Kidney (tissue), 14 donors: Measurements from ENCODE around the gene HAPLN3. TPM values are rescaled to one million over a fixed set of nuclear protein-coding genes. Genes with fewer than 3 reads are reported as not detected.

Experiments
- DNase-seq, 5 donors: peaks; one replicate each; pipeline ENCODE4 v3.0.0-alpha.2; 2013 to 2020
- FAIRE-seq: peaks from 2 replicates; lab custom pipeline; 2012; peaks lifted over from hg19 to GRCh38; lab: Jason Lieb, UNC
- H3K27ac ChIP-seq, 2 donors: one replicate each; pipeline ENCODE4 v1.7.0; 2013; ENCODE audit warnings: low read depth in 2 of 2, low read length in 2 of 2, inconsistent platforms in 1 of 2
- H3K27me3 ChIP-seq: one replicate; pipeline ENCODE4 v1.7.1; 2013; ENCODE audit warnings: low read length, inconsistent platforms; ENCODE audit not compliant: control insufficient read depth, insufficient read depth
- H3K36me3 ChIP-seq, 3 donors: one replicate each; pipeline versions ENCODE4 v1.7.0 to v1.7.1; 2013; ENCODE audit warnings: low read length in 3 of 3, control low read depth in 1 of 3, inconsistent platforms in 1 of 3; ENCODE audit not compliant: insufficient read depth in 3 of 3, control insufficient read depth in 2 of 3
- H3K4me1 ChIP-seq, 3 donors: one replicate each; pipeline versions ENCODE4 v1.7.0 to v1.7.1; 2013; ENCODE audit warnings: low read length in 3 of 3, inconsistent platforms in 1 of 3, low read depth in 1 of 3; ENCODE audit not compliant: control insufficient read depth in 2 of 3, insufficient read depth in 2 of 3
- H3K4me3 ChIP-seq, 3 donors: one replicate each; pipeline versions ENCODE4 v1.7.0 to v1.8.1; 2013; ENCODE audit warnings: low read length in 3 of 3, control low read depth in 1 of 3, inconsistent platforms in 1 of 3
- H3K9ac ChIP-seq, 3 donors: one replicate each; pipeline versions ENCODE4 v1.7.0 to v1.7.1; 2013; ENCODE audit warnings: low read length in 3 of 3, control low read depth in 1 of 3, inconsistent platforms in 1 of 3
- H3K9me3 ChIP-seq, 3 donors: one replicate each; pipeline versions ENCODE4 v1.7.0 to v1.7.1; 2013; ENCODE audit warnings: low read length in 3 of 3, control low read depth in 1 of 3, inconsistent platforms in 1 of 3; ENCODE audit not compliant: control insufficient read depth in 2 of 3, insufficient read depth in 1 of 3
- intact Hi-C: fragments of 100-400 bp; cut with DNase I; formaldehyde crosslinking; loops from one replicate; pipeline ENCODE4 v1.11.1; 2022
- polyA plus RNA-seq: library from polyadenylated mRNA; stranded (reverse); fragments of 350-450 nt; fragmentation: Illumina TruSeq; extraction: RNeasy Lipid Tissue Mini Kit (QIAGEN cat#74804); gene quantifications from one replicate; pipeline ENCODE4 v1.2.3, GENCODE V29; 2014; ENCODE audit warnings: low read depth, low replicate concordance; ENCODE audit not compliant: insufficient read depth
- total RNA-seq: library from RNA; stranded (reverse); fragmentation: NEBNext Ultra II Directional; extraction: Animal tissue kit (Norgen Biotek cat#: 25700); gene quantifications from one replicate; pipeline ENCODE4 v1.2.1, GENCODE V29; 2021
- TF ChIP-seq, protein P1 (sequence below): IDR thresholded peaks from 3 replicates; pipeline ENCODE4 v1.5.1; 2012; ENCODE audit warnings: mild to moderate bottlenecking, moderate library complexity, borderline replicate concordance; ENCODE audit not compliant: insufficient read depth; ENCODE audit errors: extremely low read depth
- donor health status: control.
- donor health status: control.
- donor health status: control.
- donor health status: control.
- donor health status: control.
- donor health status: DM: yes; HTN: yes; CAD: no.
- donor health status: Normal renal cell carcinoma (clear cell type).

HAPLN3 gene
- total and polyA plus RNA-seq, 2 donors from 2014 or later, result 2.2 to 11.2 TPM

DNA sequence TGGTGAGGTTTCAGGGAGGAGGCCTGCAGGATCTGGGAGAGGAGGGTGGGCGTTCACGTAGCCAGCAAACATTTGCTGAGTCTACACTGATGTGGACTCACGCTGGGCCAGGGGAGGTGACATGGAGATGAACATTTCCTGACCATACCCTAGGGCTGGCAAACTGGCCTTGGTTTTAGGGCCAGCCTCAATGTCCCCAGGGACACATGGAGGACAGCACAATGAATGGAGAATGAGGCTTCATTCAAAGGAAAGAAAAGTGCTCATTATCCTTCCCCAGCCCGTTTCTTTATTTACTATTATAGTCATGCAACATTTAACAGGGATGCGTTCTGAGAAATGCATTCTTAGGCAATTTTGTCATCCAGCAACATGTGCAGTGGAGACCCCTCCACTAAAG is 65.3 kb downstream of the HAPLN3 start:
- intact Hi-C loops, result loop anchor here (10.0 kb wide), 1 partner anchor 175 kb away; no protein-coding TSS in a partner anchor
- DNase-seq, result no peak
- no peak overlapping the region for H3K27ac ChIP-seq
- FAIRE-seq, result no peak
- H3K9me3 ChIP-seq, result no peaks in the 10 kb centered on the region
- H3K4me1 ChIP-seq, result no peaks in the 10 kb centered on the region
- H3K27me3 ChIP-seq, result no peaks in the 10 kb centered on the region
- no peaks in the 10 kb centered on the region for H3K36me3 ChIP-seq
- no peak overlapping the region for H3K9ac ChIP-seq
- TF ChIP-seq, protein P1, sequence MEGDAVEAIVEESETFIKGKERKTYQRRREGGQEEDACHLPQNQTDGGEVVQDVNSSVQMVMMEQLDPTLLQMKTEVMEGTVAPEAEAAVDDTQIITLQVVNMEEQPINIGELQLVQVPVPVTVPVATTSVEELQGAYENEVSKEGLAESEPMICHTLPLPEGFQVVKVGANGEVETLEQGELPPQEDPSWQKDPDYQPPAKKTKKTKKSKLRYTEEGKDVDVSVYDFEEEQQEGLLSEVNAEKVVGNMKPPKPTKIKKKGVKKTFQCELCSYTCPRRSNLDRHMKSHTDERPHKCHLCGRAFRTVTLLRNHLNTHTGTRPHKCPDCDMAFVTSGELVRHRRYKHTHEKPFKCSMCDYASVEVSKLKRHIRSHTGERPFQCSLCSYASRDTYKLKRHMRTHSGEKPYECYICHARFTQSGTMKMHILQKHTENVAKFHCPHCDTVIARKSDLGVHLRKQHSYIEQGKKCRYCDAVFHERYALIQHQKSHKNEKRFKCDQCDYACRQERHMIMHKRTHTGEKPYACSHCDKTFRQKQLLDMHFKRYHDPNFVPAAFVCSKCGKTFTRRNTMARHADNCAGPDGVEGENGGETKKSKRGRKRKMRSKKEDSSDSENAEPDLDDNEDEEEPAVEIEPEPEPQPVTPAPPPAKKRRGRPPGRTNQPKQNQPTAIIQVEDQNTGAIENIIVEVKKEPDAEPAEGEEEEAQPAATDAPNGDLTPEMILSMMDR, result no peak
- H3K4me3 ChIP-seq, result no peak overlapping the region

DNA sequence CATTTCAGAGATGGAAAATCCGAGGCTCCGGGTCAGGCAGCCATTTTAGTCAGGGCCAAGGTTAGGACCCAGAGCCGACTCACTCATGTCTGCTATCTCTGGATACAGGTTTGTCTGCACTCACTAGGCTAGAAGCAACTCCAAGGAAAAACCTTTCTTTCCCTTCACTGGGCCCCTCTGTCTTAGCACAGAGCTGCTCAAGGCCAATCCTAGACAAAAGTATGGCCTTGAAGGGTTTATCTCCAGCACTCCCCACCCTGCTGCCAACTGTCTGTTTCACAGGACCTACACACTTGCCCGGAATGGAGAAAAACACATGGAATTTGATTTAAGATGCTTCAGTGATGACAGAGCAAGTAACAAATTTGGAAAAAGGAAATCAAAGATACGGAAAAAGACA is 66.6 kb downstream of the HAPLN3 start:
- DNase-seq (no peak), FAIRE-seq (no peak)
- no peak overlapping the region for H3K4me3 ChIP-seq
- no peaks in the 10 kb centered on the region for H3K27me3 ChIP-seq
- no peak overlapping the region for H3K27ac ChIP-seq
- H3K36me3 ChIP-seq, result no peaks in the 10 kb centered on the region
- TF ChIP-seq, protein P1, result no peak
- H3K4me1 ChIP-seq, result no peaks in the 10 kb centered on the region
- H3K9me3 ChIP-seq, result no peaks in the 10 kb centered on the region
- no peak overlapping the region for H3K9ac ChIP-seq
- intact Hi-C loops, result no loop called here

Other genes with a start within 250 kb of the HAPLN3 start
- 10.3 TPM for gene ACAN, start 92.1 kb downstream of the HAPLN3 start, total RNA-seq
- gene ACAN, start 92.1 kb downstream of the HAPLN3 start, polyA plus RNA-seq, result 2.8 TPM
- gene MFGE8, start 17.8 kb upstream of the HAPLN3 start, total RNA-seq, result 184 TPM
- gene MFGE8, start 17.8 kb upstream of the HAPLN3 start, polyA plus RNA-seq, result 88.0 TPM
- gene ABHD2, start 192.9 kb upstream of the HAPLN3 start, total RNA-seq, result 123 TPM
- gene ABHD2, start 192.9 kb upstream of the HAPLN3 start, polyA plus RNA-seq, result 13.3 TPM